NCI-H2227 treated with DMSO at 0.1 percent for 48 hours (cell line): ENCODE data around the gene TCF4.

Experiments used
- DNase-seq: peaks from one replicate; lab custom pipeline; 2025; lab: John Stamatoyannopoulos, UW

The TCF4 gene

DNA sequence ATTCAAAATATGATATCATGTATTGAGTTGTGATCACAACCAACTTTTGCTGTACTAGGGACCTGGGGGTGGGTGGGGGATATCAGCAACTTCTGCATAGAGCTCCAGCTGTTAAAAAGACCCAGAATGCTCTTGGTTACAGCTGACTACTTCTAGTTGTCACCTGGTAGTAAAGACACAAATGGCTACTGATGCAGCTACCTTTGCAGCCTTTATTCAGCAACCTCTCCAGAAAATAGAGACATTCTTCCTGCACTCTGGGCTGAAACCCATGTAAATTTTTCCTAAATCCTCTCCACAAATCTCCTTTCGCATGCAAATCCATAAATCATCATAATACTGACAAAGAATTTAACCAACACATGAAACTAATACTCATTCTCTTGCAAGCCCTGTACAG is 238.3 kb downstream of the TCF4 start:
- DNase-seq = no peak

DNA sequence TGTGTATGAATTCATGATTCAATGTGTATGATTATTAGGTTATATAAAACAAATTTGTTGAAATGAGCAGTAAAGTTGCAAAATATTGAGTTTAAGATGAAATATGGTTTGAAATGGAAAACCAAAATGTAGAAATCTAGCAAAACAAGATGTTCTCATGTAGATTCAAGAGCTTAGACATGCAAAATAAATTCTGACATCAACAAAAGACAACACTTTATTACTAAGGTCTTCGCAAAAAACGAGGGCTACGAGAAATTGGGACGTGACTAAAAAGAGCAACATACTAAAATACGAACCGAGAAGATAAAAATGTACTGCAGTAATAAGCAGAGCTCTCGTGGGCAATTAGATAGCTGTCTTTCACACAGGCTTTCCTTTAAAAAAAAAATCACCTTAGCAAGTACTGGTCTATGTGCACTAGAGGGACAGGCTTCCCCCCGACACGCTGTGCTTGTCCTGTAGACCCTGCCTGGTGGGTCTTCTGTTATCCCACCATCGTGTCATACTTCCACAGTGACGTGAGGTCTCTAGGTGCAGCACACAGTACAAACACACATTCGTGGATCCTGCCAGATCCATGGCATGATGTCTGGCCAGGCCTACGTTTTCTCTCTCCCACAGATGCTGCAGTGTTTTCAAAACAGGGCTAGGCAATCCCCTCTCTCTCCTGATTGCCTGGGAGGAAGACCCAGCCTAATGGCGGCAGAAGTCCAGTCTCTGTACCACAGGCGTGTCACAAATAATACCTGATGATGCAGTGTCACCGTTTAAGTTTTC is 240.8 kb downstream of the TCF4 start:
- DNase-seq = peak; percentile 51

DNA sequence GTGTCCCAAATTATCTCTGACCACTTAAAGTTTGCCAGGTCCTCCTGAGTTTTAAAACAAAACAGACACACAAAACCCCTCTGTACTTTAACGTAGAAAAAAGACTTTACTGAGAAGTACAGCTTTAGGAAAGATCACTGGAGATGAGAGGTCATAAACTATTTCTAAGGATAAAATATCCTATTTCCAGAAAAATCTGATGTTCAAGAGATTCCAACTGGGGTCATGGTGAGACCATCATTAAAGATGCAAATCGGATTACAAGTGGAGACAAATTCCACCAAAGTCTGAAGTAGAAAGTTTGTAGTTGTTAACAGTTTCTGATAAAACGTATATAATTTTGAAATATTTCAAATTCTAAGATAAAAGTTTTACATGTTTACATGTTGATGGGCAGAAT is 241.6 kb downstream of the TCF4 start:
- no peak for DNase-seq

DNA sequence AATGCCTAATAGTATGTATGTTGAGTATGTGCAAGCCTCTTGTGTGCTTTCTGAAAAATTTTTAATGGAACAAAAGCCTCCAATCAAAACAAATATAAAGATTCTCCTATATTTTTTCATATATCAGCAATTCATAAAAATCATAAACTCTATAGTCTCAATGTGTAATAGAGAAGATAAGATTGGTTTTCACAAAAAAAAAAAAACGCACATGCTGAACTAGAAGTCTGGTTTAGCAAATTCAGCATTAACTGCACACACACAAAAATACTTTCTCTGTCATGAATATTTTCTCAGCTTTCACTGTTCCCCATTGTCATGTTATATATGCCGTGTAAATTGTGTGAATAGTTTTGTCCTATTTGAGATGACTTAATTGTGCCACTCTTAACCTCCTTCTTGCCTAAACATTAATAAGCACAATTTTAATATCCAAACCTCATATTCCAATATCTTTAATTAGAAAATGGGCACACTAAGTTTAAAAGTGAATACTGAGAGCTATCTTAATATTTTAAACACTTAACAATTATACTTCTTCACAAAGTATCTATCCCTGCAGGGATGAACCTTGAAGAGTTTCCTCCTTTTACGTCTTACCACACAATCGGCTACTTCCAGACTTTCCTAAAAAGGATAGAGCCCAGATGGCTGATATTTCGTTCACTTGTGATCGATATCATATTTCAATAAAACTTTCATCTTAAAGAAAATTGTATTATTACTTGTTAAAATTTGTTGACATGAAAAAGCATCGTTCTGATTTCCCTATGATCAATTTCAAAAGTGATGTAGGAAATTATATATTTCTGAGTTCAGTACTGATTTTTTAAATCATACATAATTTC is 242.7 kb downstream of the TCF4 start:
- DNase-seq = no peak

DNA sequence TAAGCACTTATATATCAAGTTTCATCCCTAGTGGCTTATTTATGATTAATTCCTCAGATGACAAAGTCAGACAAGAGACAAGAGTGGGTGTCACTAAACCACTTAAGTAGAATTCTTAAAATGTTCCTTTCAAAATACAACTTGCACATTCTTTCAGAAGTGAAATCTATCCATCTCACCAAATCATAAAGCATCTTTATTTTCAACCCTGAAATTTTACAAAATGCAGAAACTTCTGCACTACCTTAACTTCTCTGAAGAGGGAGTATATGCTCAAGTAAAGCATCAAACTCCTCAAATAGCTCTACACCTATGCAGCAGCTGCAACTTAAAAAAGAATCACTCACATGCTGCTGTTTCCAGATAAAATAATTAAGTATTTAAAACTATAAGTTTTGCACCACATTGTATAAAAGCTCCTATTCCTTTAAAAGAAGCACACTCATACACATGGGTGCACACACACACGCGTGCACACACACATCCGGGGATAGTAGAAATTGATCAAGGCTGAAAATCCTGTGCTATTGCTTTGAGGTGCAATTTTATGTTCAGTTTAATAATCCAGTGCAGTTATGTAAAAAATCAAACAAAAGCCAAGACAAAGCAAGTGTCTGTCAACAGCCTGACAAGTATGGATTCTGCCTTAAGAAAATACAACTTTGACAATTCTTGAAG is 244.5 kb downstream of the TCF4 start:
- peak; percentile 45 for DNase-seq

DNA sequence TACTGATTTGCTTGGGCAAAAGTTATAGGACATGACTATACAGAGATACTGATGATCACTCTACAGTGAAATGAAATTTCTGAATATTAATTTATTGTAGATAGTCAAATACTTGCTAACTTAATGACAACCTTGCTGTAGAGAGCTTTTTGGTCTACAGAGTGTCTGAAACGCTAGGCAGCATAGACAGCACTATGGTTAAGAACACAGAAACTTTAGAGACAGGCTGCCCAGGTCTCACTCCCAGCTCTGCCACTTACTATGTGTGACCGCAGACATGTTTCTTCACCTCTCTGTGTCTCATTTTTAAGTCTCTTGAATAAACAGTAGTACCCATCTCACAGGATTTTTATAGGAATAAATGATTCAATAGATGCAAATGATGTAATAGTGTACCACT is 247.0 kb downstream of the TCF4 start:
- DNase-seq = no peak

DNA sequence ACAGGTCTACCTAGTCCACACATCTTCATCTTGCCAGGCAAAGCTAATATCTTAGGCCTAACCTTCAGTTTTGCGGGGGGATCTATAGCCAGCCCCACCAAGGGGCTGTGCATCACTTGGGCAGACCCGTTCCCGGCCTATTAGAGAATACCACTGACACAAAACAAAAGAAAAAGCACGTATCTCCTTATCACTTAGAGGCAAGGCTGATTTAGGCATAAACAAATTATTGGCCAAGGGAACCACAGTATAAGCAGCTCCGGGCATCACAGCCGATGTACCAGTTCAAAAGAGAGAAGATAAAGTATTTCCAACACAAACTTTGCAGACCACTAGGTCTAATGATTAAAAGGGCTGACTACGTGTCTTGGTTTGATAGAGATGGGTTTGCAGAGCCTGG is 248.0 kb downstream of the TCF4 start:
- DNase-seq = no peak

DNA sequence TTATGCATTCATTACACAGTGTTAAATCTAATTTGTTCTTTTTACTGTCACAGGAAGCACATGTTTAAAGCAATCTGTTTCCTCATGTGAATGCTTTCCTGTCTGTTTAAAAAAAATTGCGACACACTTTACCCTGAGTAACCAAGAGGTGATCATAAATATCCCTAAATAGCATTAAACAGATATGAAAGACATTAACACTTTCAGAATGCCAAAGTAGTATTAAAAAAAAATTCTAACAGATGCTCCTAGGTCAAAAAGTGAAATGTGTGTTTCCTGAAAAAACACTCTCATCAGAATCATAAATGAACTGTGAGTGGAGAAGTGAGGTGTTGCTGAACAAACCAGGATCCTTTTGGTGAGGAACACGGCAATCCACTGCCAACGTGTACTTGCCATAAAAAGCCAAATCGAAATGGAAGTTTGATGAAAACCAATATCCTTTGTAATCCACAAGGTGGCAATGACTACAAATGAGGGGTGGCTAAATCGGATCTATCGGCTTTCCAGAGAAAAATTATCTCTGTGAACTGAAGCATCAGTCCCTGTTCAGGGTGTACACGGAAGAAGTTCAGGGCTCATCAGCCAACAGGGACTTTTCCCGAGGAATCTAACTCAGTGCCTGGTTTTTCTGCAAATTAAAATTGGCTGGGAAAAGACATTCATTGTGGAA is 248.9 kb downstream of the TCF4 start:
- no peak for DNase-seq

DNA sequence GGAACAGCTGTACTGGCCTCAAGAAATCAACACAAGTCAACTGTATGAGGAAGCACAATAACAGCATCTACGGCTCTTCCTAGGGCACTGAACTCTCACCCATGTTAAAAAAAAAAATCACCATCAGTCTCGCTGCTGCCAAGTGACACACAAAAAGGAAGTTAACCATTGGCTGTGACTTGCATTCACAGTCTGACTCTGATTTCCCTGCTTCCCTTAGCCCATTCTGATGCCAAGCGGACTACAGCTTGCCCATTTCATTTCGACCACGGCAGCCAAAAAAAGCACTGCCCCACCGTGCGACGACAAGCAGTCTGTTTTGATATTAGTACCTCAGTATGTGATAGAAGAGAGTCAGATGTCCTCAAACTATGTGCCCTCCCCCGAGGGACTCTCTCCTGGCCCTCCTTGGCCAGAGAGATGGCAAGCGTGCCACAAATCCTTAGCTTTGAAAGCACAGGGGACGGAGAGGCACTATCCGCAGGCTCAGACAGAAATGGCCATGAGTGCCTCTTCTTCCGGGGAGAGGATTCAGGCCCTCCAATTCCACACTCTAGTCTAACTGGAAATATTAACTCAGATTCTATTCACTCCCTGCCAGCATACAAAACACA is 250.0 kb downstream of the TCF4 start:
- DNase-seq = no peak

DNA sequence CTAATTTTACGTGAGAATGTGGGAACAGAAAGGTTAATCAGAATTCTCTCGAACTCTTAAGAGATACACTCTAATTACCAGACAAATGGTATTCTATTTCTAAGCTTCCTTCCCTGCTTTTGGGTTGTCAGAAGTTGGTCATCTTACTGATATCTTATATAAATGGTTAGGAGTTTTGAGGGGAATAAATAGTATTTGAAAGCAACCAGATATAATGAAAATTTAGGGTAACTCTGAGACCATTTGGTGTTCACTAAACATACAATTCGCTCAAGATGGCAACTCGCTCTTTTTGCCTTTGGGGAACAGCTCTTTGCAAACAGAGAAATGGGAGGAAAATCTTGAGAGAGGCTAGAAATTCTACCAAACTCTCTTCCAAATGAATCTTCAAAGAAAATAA is 250.9 kb downstream of the TCF4 start:
- DNase-seq = no peak

DNA sequence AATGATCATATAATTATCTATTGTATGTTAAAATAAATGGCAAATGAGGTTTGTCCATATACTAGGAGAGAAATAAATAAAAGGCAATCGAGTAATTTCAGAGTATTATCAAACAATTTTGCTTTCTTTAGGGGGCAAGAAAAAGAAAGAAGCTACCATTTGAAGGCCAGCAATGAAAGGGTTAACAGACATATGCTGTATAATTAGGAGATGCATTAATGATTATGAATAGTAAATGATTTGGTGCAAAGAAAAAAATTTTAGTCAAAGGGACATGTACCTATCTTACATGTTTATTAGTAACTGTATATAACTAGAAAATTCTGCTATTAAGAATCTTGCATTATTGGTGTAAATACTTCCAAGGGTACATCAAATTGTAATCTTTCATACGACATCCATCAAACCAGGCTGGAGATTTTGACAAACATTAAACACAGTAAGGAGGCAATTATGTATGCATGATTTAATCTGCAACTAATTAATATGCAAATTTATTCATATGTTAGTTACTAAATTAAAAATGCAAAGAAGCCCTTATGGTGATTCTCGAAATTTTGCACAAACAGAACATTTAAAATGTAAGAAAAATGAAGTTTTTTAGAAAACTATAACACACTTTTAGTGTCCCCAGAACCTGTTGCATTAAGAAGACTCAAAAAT is 251.4 kb downstream of the TCF4 start:
- no peak for DNase-seq

DNA sequence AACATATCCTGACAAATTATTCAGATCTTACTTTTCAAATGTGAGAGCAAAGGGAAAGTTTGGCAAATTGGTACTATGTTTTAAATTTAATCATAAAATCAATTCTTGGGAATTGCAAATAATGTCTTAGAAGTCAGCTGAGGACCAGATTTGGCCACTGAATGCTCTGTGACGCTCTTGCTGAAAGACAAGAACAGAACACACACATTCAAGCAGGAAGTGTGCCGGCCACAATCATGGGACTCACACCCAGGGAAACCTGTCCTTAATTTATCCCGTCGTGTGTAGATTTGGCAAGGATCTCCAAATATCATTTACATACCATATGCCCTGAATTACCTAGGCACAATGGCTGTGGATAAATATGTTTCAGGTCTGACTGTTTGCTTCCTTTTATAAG is 253.1 kb downstream of the TCF4 start:
- no peak for DNase-seq

DNA sequence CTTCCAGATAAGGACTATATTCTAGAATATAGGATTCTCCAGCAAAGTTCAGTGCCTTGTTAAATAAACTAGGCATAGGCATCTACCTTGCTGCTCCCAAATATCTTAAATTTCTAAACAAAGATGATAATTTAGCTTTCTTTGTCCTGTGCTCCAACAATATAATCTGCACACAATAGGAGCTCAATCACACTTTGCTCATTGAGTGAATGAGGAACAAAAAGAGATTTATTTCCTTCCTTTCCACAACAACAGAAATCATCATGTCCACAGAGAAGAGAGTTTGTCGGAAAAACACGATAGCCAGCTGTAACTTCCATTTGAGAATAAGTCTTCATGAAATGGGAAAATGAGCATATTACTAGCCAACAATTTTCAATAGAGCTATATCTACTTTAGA is 256.7 kb downstream of the TCF4 start:
- no peak for DNase-seq

DNA sequence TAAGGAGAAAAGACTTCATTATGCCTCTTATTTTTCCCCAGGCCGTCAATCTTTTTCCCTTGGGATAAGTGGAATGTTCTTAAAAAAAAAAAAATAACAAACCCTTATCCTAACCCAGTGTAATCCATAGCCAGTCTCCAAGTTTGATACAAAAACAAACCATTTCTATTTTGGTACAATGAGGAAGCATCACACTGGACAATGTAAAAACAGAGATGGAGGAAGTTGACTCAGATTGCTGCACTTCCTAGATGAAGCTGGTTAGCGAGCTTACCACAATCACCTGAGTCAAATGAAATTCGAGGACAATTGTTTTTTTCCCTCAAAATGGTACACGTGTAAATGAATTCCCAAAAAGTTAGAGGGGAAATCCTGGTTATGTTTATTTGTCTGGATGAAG is 259.7 kb downstream of the TCF4 start:
- DNase-seq = no peak

DNA sequence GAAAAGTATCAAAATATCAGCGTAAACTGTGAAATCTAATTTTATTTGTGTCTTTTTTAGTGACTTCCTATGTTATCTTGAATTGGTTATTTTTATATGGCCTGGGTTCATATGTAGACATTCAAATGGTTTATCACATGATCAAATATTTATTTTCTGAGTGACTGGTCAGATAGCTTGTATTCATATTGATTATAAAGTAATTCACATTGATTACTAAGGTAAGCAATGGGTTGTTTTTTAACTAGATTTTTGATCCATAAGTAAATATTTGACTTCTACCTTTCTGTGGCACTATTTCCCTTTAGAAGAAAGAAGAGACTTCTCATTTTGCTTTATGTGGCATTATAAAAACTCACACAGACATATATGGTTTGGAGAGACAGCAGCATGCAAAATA is 260.5 kb downstream of the TCF4 start:
- DNase-seq = no peak

DNA sequence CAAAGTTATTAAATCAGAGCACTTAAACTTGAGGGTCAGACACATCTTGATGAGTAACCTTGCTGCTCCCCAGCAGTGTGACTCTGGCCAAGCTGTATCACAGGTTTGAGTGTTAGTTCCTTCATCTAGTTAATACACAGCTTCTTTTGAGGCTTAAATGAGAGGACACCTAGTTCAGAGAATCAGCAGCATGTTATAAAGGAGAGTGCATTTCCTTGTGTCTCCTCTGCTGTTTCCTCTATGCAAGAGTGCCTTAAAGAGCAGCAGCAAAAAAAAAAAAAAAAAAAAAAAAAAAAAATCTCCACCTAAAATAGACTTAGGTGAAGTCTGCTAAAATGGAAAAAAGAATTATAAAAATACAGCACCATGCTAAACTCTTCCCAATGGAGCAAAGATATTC is 261.9 kb downstream of the TCF4 start:
- DNase-seq = no peak

DNA sequence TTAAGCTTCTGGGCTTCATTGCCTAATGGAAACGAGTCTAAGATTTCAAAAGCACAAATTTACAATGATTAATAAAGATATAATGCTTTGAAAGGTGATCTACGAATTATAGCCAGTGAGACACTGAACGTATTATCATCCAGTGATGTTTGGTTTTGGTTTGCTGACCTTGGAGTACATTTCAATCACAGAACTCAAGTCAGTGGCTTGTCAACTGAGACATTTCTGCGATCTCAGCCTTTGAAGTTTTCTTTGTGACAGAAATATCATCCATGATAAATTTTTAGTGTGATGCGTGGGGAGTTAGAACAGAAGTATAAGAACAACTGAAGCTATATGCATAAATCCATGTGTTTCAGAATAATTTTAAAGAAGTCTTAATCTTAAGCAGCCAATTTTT is 263.8 kb downstream of the TCF4 start:
- no peak for DNase-seq

DNA sequence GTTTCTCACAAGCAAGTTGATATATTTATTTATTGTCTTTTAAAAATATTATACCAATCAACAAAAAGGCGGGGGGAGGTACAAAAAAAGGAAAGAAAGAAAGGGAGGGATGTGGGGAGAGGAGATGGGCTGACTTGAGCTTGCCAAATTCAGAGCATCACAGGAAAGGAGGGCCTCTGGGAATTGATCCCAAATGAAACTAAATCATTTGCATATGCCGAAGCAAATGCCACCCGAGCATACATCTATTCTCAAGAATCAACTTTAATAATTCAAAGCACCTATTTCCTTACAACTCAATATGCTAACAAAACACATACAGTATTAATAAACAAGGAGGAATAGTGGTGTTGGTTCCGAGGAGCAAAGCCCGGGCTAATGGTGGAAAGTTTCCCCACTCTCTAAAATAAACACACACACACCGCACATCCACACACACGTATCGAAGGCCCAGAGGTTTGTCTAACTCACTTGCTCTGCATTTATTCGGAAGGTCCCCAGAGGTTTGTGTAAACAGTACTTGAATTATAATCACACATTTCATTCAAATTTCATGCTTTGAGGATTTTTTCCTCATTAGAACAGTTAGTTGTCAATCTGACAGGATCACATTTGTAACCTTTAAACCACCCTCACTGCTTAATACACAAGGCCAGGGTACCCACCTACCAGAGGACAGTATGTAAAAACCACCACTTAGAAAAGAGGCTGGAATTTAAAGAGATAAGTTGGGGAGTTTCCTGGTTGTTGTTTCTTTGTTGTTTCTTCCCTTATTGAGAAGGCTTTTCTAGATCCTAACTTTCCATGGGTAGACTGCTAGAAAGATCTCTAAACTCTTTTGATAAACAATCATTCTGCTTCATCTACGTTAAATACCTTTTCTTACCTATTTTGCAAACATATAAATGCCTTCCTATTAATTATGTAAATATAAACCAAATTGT is 264.7 kb downstream of the TCF4 start:
- DNase-seq = no peak

DNA sequence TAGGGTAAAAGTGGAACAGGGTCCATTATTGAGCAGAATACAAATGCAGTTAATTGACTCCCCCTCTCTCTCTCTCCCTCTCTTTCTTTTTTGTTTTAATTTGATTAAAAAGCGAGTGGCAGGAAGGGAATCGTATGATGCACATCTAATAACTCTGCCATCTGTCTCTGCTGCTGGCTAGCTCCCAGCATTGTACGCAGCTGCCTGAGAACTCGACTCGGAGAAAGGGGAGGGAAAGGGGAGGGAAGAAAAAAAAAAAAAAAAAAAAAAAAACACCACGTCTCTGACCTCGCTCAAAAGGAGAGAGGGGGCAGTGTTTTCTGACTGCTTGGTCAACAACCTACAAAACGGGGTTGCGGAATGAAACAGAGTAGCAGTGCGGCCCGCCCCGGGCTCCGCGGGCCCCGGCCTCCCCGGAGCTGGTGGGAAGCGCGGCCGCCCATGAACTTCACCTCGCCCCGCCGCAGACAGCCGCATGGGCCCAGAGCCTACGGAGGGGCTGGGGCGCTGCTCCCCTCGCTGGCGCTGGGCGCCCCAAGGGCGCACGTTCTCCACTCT is 265.7 kb downstream of the TCF4 start:
- DNase-seq = peak; percentile 70
